ENCODE measurements around the gene KIF2A.

The KIF2A gene

DNA sequence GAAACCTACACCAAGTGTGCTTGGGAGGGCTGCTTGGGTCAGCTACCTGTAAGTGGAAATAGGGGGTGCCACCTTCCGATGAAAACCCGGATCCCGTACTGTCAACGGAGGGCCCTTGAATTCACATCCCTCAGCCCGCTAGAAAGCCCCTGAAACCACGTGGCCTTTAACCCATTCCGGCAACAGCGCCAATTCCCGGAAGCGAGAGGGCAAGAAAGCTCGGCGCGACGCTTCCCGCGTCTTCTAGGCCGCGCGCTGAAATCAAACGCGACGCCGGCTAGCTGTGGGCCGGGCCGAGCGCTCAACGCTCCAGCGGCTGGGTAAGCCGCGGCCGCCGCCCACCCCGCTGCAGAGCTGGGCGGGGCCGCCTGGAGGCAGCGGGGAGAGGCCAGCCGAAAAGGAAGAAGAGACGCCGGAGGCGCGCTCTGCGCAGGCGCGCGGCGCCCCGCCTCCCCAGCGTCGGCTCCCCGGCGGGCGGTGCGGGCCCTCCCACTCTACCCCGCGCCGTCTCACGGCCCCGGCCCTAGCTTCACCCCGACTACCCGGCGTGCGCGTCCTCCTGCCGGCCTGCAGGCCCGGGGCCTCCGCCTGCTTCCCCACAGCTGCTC is at the start of gene KIF2A:
KIF2A (plus strand) TSS at position 492 of the 608 bp plus-strand sequence. CDS start 267 bp downstream, outside the sequence.
- Histone ChIP-seq H3K9me2 (ENCODE audit: low read depth, low read length) (no peaks in the 10 kb centered on the region), H3K9me3 (ENCODE audit: low read length) (no peaks in the 10 kb centered on the region), H3K4me1 (ENCODE audit: insufficient read depth, low read length, severe bottlenecking) (peaks cover 37% of the 10 kb centered on the region), H3K4me2 (ENCODE audit: low read length) (peak within 1 kb of the TSS; percentile 87), H3K79me2 (ENCODE audit: insufficient read depth, low read length) (peaks cover 43% of the 10 kb centered on the region), H2AFZ (ENCODE audit: low read length) (peak within 1 kb of the TSS; percentile 73), H3K36me3 (ENCODE audit: insufficient read depth, low read length) (peaks cover 21% of the 10 kb centered on the region), H4K20me1 (ENCODE audit: insufficient read depth, low read length) (peaks cover under 1% of the 10 kb centered on the region; the same call in 1 of the 2 replicates), H3K27ac (ENCODE audit: low read depth, low read length, poor library complexity, severe bottlenecking) (peak within 1 kb of the TSS; percentile 74), H3K27me3 (ENCODE audit: insufficient read depth, low read length) (no peaks in the 10 kb centered on the region), H3F3A (ENCODE audit: insufficient read depth, low read length) (no peaks in the 10 kb centered on the region), H3K9ac (ENCODE audit: low read length) (peak within 1 kb of the TSS; percentile 93), H3K4me3 (ENCODE audit: low read depth, low read length, poor library complexity, severe bottlenecking) (peak within 1 kb of the TSS; percentile 96)
- no peak for TF ChIP-seq EZH2 (IDR thresholded peaks at IDR 0.05; ENCODE audit: borderline replicate concordance, low read length)
- TF ChIP-seq, protein P1, sequence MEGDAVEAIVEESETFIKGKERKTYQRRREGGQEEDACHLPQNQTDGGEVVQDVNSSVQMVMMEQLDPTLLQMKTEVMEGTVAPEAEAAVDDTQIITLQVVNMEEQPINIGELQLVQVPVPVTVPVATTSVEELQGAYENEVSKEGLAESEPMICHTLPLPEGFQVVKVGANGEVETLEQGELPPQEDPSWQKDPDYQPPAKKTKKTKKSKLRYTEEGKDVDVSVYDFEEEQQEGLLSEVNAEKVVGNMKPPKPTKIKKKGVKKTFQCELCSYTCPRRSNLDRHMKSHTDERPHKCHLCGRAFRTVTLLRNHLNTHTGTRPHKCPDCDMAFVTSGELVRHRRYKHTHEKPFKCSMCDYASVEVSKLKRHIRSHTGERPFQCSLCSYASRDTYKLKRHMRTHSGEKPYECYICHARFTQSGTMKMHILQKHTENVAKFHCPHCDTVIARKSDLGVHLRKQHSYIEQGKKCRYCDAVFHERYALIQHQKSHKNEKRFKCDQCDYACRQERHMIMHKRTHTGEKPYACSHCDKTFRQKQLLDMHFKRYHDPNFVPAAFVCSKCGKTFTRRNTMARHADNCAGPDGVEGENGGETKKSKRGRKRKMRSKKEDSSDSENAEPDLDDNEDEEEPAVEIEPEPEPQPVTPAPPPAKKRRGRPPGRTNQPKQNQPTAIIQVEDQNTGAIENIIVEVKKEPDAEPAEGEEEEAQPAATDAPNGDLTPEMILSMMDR (IDR thresholded peaks at IDR 0.05; ENCODE audit: low read length) = no peak

DNA sequence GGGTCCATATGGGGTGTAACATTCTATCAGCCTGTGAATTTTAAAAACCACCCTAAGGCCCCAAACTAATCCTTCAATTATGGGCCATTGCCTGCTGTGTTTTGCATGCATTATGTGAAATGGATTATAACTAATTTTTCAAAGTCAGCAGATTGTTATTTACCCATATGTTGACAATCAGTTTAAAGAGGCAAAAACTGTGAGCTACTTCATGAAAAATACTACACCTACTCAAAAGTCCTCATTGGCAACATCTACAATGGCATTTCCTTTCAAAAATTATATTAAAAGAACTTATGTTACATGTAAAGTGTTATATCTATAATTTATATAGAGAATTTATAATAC is 49.0 kb upstream of the KIF2A start:
- H3K27me3 ChIP-seq (ENCODE audit: insufficient read depth, low read length) = no peaks in the 10 kb centered on the region
- no peak overlapping the region for H3K4me2 ChIP-seq (ENCODE audit: low read length)
- no peak overlapping the region for H3K9ac ChIP-seq (ENCODE audit: low read length)
- H2AFZ ChIP-seq (ENCODE audit: low read length) = no peak overlapping the region
- no peaks in the 10 kb centered on the region for H3K79me2 ChIP-seq (ENCODE audit: insufficient read depth, low read length)
- no peaks in the 10 kb centered on the region for H3K9me2 ChIP-seq (ENCODE audit: low read depth, low read length)
- H3K27ac ChIP-seq (ENCODE audit: low read depth, low read length, poor library complexity, severe bottlenecking) = no peak overlapping the region
- H3K4me3 ChIP-seq (ENCODE audit: low read depth, low read length, poor library complexity, severe bottlenecking) = no peak overlapping the region
- no peaks in the 10 kb centered on the region for H3K36me3 ChIP-seq (ENCODE audit: insufficient read depth, low read length)
- H3F3A ChIP-seq (ENCODE audit: insufficient read depth, low read length) = no peaks in the 10 kb centered on the region
- H3K9me3 ChIP-seq (ENCODE audit: low read length) = no peaks in the 10 kb centered on the region
- H3K4me1 ChIP-seq (ENCODE audit: insufficient read depth, low read length, severe bottlenecking) = peaks cover 20% of the 10 kb centered on the region
- TF ChIP-seq, protein P1 (IDR thresholded peaks at IDR 0.05; ENCODE audit: low read length) = no peak
- TF ChIP-seq EZH2 (IDR thresholded peaks at IDR 0.05; ENCODE audit: borderline replicate concordance, low read length) = no peak
- no peaks in the 10 kb centered on the region for H4K20me1 ChIP-seq (ENCODE audit: insufficient read depth, low read length)

DNA sequence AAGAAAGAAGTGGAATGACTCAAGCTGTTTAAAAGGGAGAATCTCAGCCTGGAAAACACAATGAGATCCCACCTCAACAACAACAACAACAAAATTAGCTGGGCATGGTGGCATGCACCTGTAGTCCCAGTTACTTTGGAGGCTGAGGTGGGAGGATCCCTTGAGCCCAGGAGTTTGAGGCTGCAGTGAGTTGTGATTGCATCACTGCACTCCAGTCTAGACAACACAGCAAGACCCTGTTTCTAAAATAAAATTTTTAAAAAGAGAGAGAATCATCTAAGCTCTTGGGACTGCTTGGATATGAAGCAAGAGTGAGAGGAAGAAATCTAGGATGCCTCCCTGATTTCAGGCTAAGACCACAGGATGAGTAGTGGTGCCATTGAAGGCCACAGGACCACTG is 47.4 kb upstream of the KIF2A start:
- TF ChIP-seq, protein P1 (IDR thresholded peaks at IDR 0.05; ENCODE audit: low read length) = no peak
- no peak for TF ChIP-seq EZH2 (IDR thresholded peaks at IDR 0.05; ENCODE audit: borderline replicate concordance, low read length)
- no peak overlapping the region for H3K27ac ChIP-seq (ENCODE audit: low read depth, low read length, poor library complexity, severe bottlenecking)
- H3K4me3 ChIP-seq (ENCODE audit: low read depth, low read length, poor library complexity, severe bottlenecking) = no peak overlapping the region
- no peaks in the 10 kb centered on the region for H3K27me3 ChIP-seq (ENCODE audit: insufficient read depth, low read length)
- no peaks in the 10 kb centered on the region for H3K36me3 ChIP-seq (ENCODE audit: insufficient read depth, low read length)
- no peak overlapping the region for H3K9ac ChIP-seq (ENCODE audit: low read length)
- no peak overlapping the region for H2AFZ ChIP-seq (ENCODE audit: low read length)
- no peaks in the 10 kb centered on the region for H4K20me1 ChIP-seq (ENCODE audit: insufficient read depth, low read length)
- peaks cover 20% of the 10 kb centered on the region for H3K4me1 ChIP-seq (ENCODE audit: insufficient read depth, low read length, severe bottlenecking)
- H3K4me2 ChIP-seq (ENCODE audit: low read length) = no peak overlapping the region
- no peaks in the 10 kb centered on the region for H3K9me2 ChIP-seq (ENCODE audit: low read depth, low read length)
- H3F3A ChIP-seq (ENCODE audit: insufficient read depth, low read length) = no peaks in the 10 kb centered on the region
- H3K9me3 ChIP-seq (ENCODE audit: low read length) = no peaks in the 10 kb centered on the region
- H3K79me2 ChIP-seq (ENCODE audit: insufficient read depth, low read length) = no peaks in the 10 kb centered on the region

All from OCI-LY1 (cell line).